GM12864 (cell line): ENCODE data around the gene SYDE2.

Experiments used
- DNase-seq: peaks from one replicate; pipeline ENCODE4 v3.0.0-alpha.2; 2011; ENCODE audit warnings: low read depth
- H3K4me3 ChIP-seq: 2 replicates; pipeline ENCODE4 v1.5.1; 2011; ENCODE audit warnings: mild to moderate bottlenecking, low read depth, low read length, control low read depth
- CTCF ChIP-seq: IDR thresholded peaks from 2 replicates; pipeline ENCODE4 v1.5.1; 2011; ENCODE audit warnings: low read depth, mild to moderate bottlenecking, moderate library complexity, low read length, control low read depth, inconsistent platforms; ENCODE audit errors: missing control alignments

SYDE2 gene

GRCh38 chr1:85172684-85173337 lies 28.0 kb downstream of the SYDE2 start:
- no peak for TF ChIP-seq CTCF
- H3K4me3 ChIP-seq: no peak overlapping the region
- no peak for DNase-seq

GRCh38 chr1:85171721-85172120 lies 29.1 kb downstream of the SYDE2 start:
- H3K4me3 ChIP-seq: no peak overlapping the region
- TF ChIP-seq CTCF: no peak
- no peak for DNase-seq

- TF ChIP-seq CTCF: no peak
- no peak overlapping the region for H3K4me3 ChIP-seq
- no peak for DNase-seq
Measured at GRCh38 chr1:85168884-85169283, 31.9 kb downstream of the SYDE2 start.

GRCh38 chr1:85166351-85166750 lies 34.5 kb downstream of the SYDE2 start:
- no peak for DNase-seq
- no peak for TF ChIP-seq CTCF
- H3K4me3 ChIP-seq: no peak overlapping the region

GRCh38 chr1:85158910-85159309 lies 41.9 kb downstream of the SYDE2 start:
- no peak overlapping the region for H3K4me3 ChIP-seq
- no peak for TF ChIP-seq CTCF
- no peak for DNase-seq

GRCh38 chr1:85157436-85157835 lies 43.4 kb downstream of the SYDE2 start:
- no peak for DNase-seq
- H3K4me3 ChIP-seq: no peak overlapping the region
- no peak for TF ChIP-seq CTCF
